ENCODE data around the gene CLDN2. TPM values are rescaled to one million over a fixed set of nuclear protein-coding genes. Genes with fewer than 3 reads are reported as not detected.

CLDN2 gene
- total RNA-seq, 4 donors from 2014 or later, result 0.21 to 0.44 (median 0.30) TPM; not detected in 1

- Histone ChIP-seq H3K27me3 (peaks cover 0 to 6% of the 10 kb centered on the region in 2 donors), H3K27ac (no peak overlapping the region), H3K4me3 (no peak overlapping the region), H3K4me1 (no peaks in the 10 kb centered on the region), H3K9me3 (no peaks in the 10 kb centered on the region), H3K36me3 (peaks cover 0 to 28% (median 0%) of the 10 kb centered on the region in 3 donors)
- no peak for TF ChIP-seq EP300 (IDR thresholded peaks at IDR 0.05)
- no peak for TF ChIP-seq POLR2A (IDR thresholded peaks at IDR 0.05)
- TF ChIP-seq CTCF (IDR thresholded peaks at IDR 0.05), result no peak
- 52 to 73% methylated on average over 3 of the region's 3 CpGs for WGBS, 2 donors
- DNase-seq (ENCODE audit: low spot score in 2 of 2), result no peak
Measured at GRCh38 chrX:106939566-106939965, 19.4 kb downstream of the CLDN2 start.

GRCh38 chrX:106940068-106940467 is 19.9 kb downstream of the CLDN2 start:
- 68 to 74% methylated on average over 1 of the region's 1 CpG for WGBS, 2 donors
- H3K27me3 ChIP-seq, result peaks cover 0 to 6% of the 10 kb centered on the region in 2 donors
- DNase-seq (ENCODE audit: low spot score in 2 of 2), result no peak

GRCh38 chrX:106946464-106946863 is 26.3 kb downstream of the CLDN2 start:
- TF ChIP-seq EP300 (IDR thresholded peaks at IDR 0.05) (no peak), CTCF (IDR thresholded peaks at IDR 0.05) (no peak), POLR2A (IDR thresholded peaks at IDR 0.05) (no peak)
- H3K9me3 ChIP-seq, result no peaks in the 10 kb centered on the region
- no peak overlapping the region for H3K4me3 ChIP-seq
- H3K4me1 ChIP-seq, result peaks cover 0 to 9% (median 0%) of the 10 kb centered on the region in 4 donors
- no peak for DNase-seq (ENCODE audit: low spot score in 2 of 2)
- peaks cover 0 to 16% (median 0%) of the 10 kb centered on the region in 3 donors for H3K36me3 ChIP-seq
- H3K27ac ChIP-seq, result no peak overlapping the region
- no peaks in the 10 kb centered on the region for H3K27me3 ChIP-seq
- WGBS, 2 donors, result 88% methylated on average over 3 of the region's 3 CpGs

More at GRCh38 chrX:106940068-106940467, 19.9 kb downstream of the CLDN2 start:
- H3K36me3 ChIP-seq, result peaks cover 0 to 28% (median 0%) of the 10 kb centered on the region in 3 donors
- H3K4me3 ChIP-seq, result no peak overlapping the region
- H3K9me3 ChIP-seq, result no peaks in the 10 kb centered on the region
- no peak overlapping the region for H3K27ac ChIP-seq
- TF ChIP-seq EP300 (IDR thresholded peaks at IDR 0.05), result no peak
- no peak for TF ChIP-seq CTCF (IDR thresholded peaks at IDR 0.05)
- TF ChIP-seq POLR2A (IDR thresholded peaks at IDR 0.05), result no peak
- H3K4me1 ChIP-seq, result no peaks in the 10 kb centered on the region

- no peak for TF ChIP-seq CTCF (IDR thresholded peaks at IDR 0.05)
- no peak for TF ChIP-seq POLR2A (IDR thresholded peaks at IDR 0.05)
- TF ChIP-seq EP300 (IDR thresholded peaks at IDR 0.05), result no peak
- Histone ChIP-seq H3K4me3 (no peak overlapping the region), H3K9me3 (no peaks in the 10 kb centered on the region), H3K4me1 (peaks cover 0 to 9% (median 0%) of the 10 kb centered on the region in 4 donors), H3K27ac (peak overlapping the region in 1 of 4 donors; percentile 13), H3K36me3 (no peaks in the 10 kb centered on the region), H3K27me3 (peaks cover 0 to under 1% of the 10 kb centered on the region in 2 donors)
- DNase-seq (ENCODE audit: low spot score in 2 of 2), result no peak
- 77 to 78% methylated on average over 3 of the region's 3 CpGs for WGBS, 2 donors
Measured at GRCh38 chrX:106948641-106949040, 28.4 kb downstream of the CLDN2 start.

- peak overlapping the region in 2 of 4 donors; percentile 66 to 79 for H3K27ac ChIP-seq
- WGBS, 2 donors, result 70 to 91% methylated on average over 1 of the region's 1 CpG
- TF ChIP-seq CTCF (IDR thresholded peaks at IDR 0.05), result no peak
- TF ChIP-seq EP300 (IDR thresholded peaks at IDR 0.05), result no peak
- no peak for TF ChIP-seq POLR2A (IDR thresholded peaks at IDR 0.05)
- peaks cover 0 to 4% of the 10 kb centered on the region in 2 donors for H3K27me3 ChIP-seq
- no peaks in the 10 kb centered on the region for H3K9me3 ChIP-seq
- no peak overlapping the region for H3K4me3 ChIP-seq
- H3K36me3 ChIP-seq, result no peaks in the 10 kb centered on the region
- DNase-seq (ENCODE audit: low spot score in 2 of 2), result no peak
- peaks cover 0 to 9% (median 0%) of the 10 kb centered on the region in 4 donors for H3K4me1 ChIP-seq
Measured at GRCh38 chrX:106949366-106949765, 29.2 kb downstream of the CLDN2 start.

All from tibial nerve (tissue), 4 donors.